Stimulated activated naive CD8-positive, alpha-beta T cell treated with anti-CD3 and anti-CD28 coated beads, Interleukin-15, Interleukin-2, amounts not matched to agents 100 ng/mL and 50 ng/mL, for 24 hours (primary cell): ENCODE data around the gene MAP2.

Experiments
- H3K27ac Mint-ChIP-seq: one replicate; pipeline ENCODE4 v1.8.0; 2021; ENCODE audit warnings: mild to moderate bottlenecking, mixed read lengths
- H3K27me3 Mint-ChIP-seq: one replicate; pipeline ENCODE4 v1.8.0; 2021; ENCODE audit warnings: mixed read lengths
- H3K36me3 Mint-ChIP-seq: one replicate; pipeline ENCODE4 v1.8.0; 2021; ENCODE audit warnings: low read depth, mixed read lengths
- H3K4me1 Mint-ChIP-seq: one replicate; pipeline ENCODE4 v1.8.0; 2021; ENCODE audit warnings: low read depth, mixed read lengths
- H3K4me3 Mint-ChIP-seq: one replicate; pipeline ENCODE4 v1.8.0; 2021; ENCODE audit warnings: mild to moderate bottlenecking, mixed read lengths
- H3K9me3 Mint-ChIP-seq: one replicate; pipeline ENCODE4 v1.8.0; 2021; ENCODE audit warnings: mixed read lengths

The MAP2 gene

GRCh38 chr2:209411296-209411695 is 12.6 kb upstream of the MAP2 start:
- H3K36me3 Mint-ChIP-seq, result no peaks in the 10 kb centered on the region
- H3K27ac Mint-ChIP-seq, result no peak overlapping the region
- no peaks in the 10 kb centered on the region for H3K27me3 Mint-ChIP-seq
- H3K9me3 Mint-ChIP-seq, result peaks cover 4% of the 10 kb centered on the region
- H3K4me1 Mint-ChIP-seq, result no peaks in the 10 kb centered on the region
- no peak overlapping the region for H3K4me3 Mint-ChIP-seq

DNA sequence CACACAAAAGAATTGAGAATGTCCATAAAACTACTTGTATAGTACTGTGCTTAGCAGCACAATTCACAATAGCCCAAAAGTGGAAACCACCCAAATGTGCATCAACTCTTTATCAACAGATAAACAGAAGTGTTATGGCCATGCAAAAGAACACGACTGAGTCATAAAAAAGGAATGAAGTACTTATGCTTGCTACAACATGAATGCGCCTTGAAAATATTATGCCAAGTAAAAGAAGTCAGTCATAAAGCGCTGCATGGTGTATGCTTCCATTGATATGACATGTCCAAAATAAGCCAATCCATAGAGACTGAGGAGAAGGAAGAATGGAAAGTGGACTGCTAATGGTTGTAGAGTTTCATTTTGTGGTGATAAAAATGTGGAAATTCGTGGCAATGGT is 12.1 kb upstream of the MAP2 start:
- no peaks in the 10 kb centered on the region for H3K36me3 Mint-ChIP-seq
- H3K27me3 Mint-ChIP-seq, result no peaks in the 10 kb centered on the region
- H3K4me1 Mint-ChIP-seq, result no peaks in the 10 kb centered on the region
- H3K4me3 Mint-ChIP-seq, result no peak overlapping the region
- peaks cover 4% of the 10 kb centered on the region for H3K9me3 Mint-ChIP-seq
- no peak overlapping the region for H3K27ac Mint-ChIP-seq

DNA sequence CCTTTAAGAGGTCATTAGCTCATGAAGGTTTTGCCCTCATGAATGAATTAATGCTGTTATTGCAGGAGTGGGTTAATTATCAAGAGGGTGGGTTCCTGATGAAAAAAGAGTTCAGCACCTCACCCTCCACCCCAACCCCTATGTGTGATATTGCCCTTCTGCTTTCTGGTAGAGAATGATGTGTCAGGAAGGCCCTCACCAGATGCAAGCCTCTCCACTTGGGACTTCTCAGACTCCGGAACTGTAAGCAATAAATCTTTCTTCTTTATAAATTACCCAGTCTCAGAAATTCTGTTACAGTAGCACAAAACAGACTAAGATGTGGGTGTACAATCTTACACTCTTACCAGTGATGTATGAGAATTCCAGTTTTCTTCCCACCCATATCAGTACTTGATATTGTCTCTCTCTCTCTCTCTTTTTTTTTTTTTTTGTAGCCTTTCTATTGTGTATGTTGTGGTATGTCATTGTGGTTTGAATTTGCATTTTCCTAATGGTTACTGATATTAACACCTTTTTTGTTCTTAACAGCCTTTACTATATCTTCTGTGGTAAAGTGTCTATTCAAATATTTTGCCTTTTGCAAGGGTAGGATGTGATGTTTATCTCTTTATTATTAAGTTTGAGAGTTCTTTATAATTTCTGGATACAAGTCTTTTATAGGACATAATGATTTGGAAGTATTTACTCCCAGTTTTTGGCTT is 10.4 kb upstream of the MAP2 start:
- H3K27ac Mint-ChIP-seq, result no peak overlapping the region
- H3K36me3 Mint-ChIP-seq, result no peaks in the 10 kb centered on the region
- no peaks in the 10 kb centered on the region for H3K4me1 Mint-ChIP-seq
- peaks cover 4% of the 10 kb centered on the region for H3K9me3 Mint-ChIP-seq
- H3K4me3 Mint-ChIP-seq, result no peak overlapping the region
- H3K27me3 Mint-ChIP-seq, result no peaks in the 10 kb centered on the region

GRCh38 chr2:209416913-209417312 is 6.9 kb upstream of the MAP2 start:
- Mint-ChIP-seq H3K27me3 (peaks cover 9% of the 10 kb centered on the region), H3K4me1 (no peaks in the 10 kb centered on the region), H3K4me3 (no peak overlapping the region), H3K9me3 (peaks cover 7% of the 10 kb centered on the region), H3K27ac (no peak overlapping the region), H3K36me3 (no peaks in the 10 kb centered on the region)

- Mint-ChIP-seq H3K9me3 (peaks cover 3% of the 10 kb centered on the region), H3K4me3 (no peak overlapping the region), H3K4me1 (peaks cover 11% of the 10 kb centered on the region), H3K36me3 (no peaks in the 10 kb centered on the region), H3K27me3 (peaks cover 46% of the 10 kb centered on the region), H3K27ac (no peak overlapping the region)
Observed at GRCh38 chr2:209422191-209422754, 1.6 kb upstream of the MAP2 start.

DNA sequence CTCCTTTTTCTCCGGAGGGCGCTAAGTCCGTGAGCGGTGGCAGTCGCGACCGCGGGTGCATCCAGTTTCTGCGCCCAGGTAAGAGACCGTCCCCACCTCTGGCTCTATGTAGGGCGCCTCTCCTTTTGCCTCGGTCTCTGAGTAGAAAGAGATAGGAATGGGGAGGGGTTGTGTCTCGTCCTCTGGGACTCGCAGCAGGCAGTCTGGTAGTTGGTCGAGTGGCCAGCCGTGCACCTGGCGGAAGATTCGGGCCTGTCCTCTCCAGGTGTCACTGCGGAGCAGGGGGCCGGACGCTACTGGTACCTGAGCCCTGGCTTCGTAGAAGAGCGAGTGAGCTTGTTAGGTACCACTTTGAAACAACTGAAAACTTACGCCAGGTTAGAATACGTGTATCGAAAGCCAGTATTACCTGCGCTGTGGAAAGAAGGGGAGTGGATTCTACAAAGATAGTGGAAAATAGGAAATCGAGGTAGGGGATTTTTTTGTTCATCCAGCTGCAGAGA is 403 bp downstream of the MAP2 start:
- peaks cover 53% of the 10 kb centered on the region for H3K27me3 Mint-ChIP-seq
- no peak overlapping the region for H3K27ac Mint-ChIP-seq
- H3K36me3 Mint-ChIP-seq, result no peaks in the 10 kb centered on the region
- no peaks in the 10 kb centered on the region for H3K9me3 Mint-ChIP-seq
- H3K4me1 Mint-ChIP-seq, result peaks cover 11% of the 10 kb centered on the region
- peak overlapping the region; percentile 71 for H3K4me3 Mint-ChIP-seq

DNA sequence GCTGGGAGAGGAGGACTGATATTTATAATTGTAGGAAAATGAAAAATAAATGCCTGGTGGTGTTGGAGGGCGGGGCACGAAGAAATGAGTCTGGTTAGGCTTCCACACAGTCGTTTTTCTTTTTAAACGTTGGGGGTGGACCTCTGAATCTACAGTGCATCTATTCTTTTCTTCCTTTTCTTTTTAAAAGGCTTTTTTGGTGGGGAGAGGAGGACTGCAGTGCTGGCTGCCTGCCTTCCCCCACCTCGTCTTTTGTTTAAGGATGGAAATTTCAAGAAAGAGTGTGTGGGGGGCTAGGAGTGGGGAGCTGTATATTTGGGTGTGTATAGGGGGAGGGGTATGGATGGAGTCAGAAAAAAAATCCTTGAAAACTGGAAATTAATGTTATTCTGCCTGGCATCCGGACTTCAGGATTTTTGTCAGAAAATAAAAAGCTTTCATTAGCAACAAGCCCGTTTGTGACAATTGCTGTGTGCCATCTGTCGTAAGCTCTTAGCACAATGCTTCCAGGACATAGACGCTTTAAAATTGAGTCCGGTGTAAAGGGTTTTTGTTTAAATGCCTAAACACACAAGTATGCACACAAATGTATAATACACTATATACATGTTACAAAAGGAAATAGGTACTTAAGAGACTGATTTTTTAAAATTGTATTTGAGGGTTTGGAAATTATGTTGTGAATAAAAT is 1.1 kb downstream of the MAP2 start:
- Mint-ChIP-seq H3K36me3 (no peaks in the 10 kb centered on the region), H3K27ac (no peak overlapping the region), H3K4me3 (peak overlapping the region; percentile 71), H3K9me3 (no peaks in the 10 kb centered on the region), H3K4me1 (peaks cover 11% of the 10 kb centered on the region), H3K27me3 (peaks cover 53% of the 10 kb centered on the region)

GRCh38 chr2:209425471-209426071 is 1.7 kb downstream of the MAP2 start:
- Mint-ChIP-seq H3K4me1 (peaks cover 11% of the 10 kb centered on the region), H3K4me3 (no peak overlapping the region), H3K27me3 (peaks cover 53% of the 10 kb centered on the region), H3K27ac (no peak overlapping the region), H3K9me3 (no peaks in the 10 kb centered on the region), H3K36me3 (no peaks in the 10 kb centered on the region)

DNA sequence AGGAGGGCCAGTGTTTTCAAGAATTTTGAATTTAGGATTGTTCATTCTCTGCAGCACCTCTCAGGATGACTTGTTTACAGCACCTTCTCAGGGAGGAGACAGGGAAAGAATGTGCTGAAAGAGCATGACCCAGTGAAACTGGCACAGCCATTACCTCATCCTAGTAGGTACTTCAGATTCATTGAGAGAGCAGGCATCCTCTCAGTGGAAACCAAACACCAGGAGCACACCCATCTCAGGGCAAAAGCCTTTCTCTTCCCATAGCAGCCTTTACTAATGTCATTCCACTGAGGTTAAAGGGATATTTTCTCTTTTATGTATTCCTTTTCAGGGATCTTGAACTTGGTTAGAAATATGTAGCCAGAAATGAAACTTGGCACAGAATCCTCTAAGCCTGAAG is 2.6 kb downstream of the MAP2 start:
- no peak overlapping the region for H3K27ac Mint-ChIP-seq

DNA sequence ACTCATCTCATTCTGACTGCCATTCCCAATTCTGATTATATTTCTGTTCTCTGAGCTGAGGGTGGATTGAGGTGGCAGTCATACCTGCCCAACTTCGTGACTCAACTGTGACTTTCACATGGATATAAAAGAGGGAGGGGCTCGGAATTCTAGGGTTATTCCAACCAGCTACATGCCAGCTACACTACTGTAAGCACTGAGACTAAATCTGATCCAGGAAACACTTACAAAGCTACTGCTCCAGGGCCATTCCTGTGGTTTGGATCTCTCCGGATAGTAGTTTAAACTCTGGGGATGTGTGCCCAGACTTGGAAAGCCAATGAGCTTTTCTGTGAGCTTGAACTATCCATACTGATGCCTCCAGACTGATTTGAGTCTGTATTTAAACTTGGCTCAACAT is 7.9 kb downstream of the MAP2 start:
- Mint-ChIP-seq H3K36me3 (no peaks in the 10 kb centered on the region), H3K4me1 (no peaks in the 10 kb centered on the region), H3K9me3 (no peaks in the 10 kb centered on the region), H3K27me3 (peaks cover 14% of the 10 kb centered on the region), H3K4me3 (no peak overlapping the region), H3K27ac (no peak overlapping the region)

More for the DNA sequence above, 2.6 kb downstream of the MAP2 start:
- H3K9me3 Mint-ChIP-seq, result no peaks in the 10 kb centered on the region
- no peak overlapping the region for H3K4me3 Mint-ChIP-seq
- H3K4me1 Mint-ChIP-seq, result peaks cover 11% of the 10 kb centered on the region
- no peaks in the 10 kb centered on the region for H3K36me3 Mint-ChIP-seq
- H3K27me3 Mint-ChIP-seq, result peaks cover 53% of the 10 kb centered on the region

DNA sequence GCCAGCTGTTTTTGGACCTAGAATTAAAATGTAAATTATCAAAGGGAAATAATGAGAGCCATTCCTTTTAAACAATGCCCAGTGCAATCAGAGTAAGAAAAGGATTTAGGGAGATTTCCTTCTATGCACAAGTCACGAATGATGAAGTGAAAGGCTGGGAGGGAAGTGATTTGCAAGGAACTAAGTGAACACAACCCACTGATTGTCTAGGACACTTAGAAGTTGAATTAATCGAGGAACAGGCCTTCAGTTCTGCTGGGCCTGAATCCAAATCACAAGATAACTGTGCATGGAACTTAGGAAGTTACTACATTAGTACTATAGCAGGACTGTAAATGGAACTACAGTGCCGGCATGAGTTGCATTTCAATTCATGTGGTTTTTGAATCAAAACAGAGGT is 17.7 kb downstream of the MAP2 start:
- Mint-ChIP-seq H3K27me3 (no peaks in the 10 kb centered on the region), H3K4me1 (no peaks in the 10 kb centered on the region), H3K4me3 (no peak overlapping the region), H3K36me3 (no peaks in the 10 kb centered on the region), H3K27ac (no peak overlapping the region), H3K9me3 (no peaks in the 10 kb centered on the region)

DNA sequence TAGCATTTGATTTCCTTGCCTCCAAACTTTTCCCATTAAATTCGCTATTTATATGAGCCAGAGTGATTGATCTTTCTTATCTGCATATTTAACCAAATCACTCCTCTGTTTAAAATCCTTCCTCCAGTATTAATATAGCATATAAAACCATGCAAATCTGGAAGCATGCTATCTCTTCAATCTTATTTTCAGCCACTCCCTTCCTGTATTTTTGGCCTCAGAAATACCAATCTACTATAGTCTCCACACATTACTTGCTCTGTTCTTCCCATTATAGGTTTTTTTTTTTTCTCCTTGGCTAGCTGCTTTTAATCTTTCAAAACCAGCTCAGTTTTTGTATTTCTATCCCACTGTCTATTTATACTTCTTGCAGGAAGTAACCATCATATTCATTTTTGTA is 19.1 kb downstream of the MAP2 start:
- Mint-ChIP-seq H3K4me3 (no peak overlapping the region), H3K9me3 (no peaks in the 10 kb centered on the region), H3K36me3 (no peaks in the 10 kb centered on the region), H3K27ac (no peak overlapping the region), H3K4me1 (no peaks in the 10 kb centered on the region), H3K27me3 (no peaks in the 10 kb centered on the region)

GRCh38 chr2:209445485-209445884 is 21.6 kb downstream of the MAP2 start:
- no peaks in the 10 kb centered on the region for H3K27me3 Mint-ChIP-seq
- H3K36me3 Mint-ChIP-seq, result no peaks in the 10 kb centered on the region
- no peak overlapping the region for H3K4me3 Mint-ChIP-seq
- no peaks in the 10 kb centered on the region for H3K4me1 Mint-ChIP-seq
- no peaks in the 10 kb centered on the region for H3K9me3 Mint-ChIP-seq
- no peak overlapping the region for H3K27ac Mint-ChIP-seq

DNA sequence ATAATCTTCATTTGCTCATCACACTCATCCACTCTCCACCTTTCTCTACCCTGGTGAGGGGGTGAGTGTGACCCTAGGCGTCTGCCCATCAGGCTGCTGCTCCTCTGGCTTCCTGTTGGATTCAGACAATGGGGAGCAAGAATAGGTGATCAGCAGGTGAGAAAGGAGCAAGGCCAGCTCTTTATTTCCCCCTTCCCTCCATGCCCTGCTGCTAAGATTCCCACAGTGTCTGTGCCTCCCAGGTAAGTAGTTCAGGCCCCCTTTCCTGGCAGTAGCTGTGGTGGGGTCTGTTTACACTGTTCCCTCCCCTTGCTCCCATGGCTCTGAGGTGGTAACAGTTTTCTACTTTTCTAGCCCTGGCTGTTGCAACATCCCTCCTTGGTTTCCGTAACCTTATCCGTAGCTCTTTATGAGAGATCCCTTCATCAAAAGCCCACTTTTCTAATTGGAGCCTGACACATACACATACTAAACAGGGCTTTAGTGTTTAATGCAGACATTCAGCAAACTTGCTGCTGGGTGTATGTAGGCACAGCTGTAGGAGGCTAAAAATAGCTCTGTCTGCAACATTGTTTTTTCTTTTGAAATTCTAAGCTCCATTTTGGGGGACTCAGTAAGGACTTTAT is 27.5 kb downstream of the MAP2 start:
- no peaks in the 10 kb centered on the region for H3K4me1 Mint-ChIP-seq
- no peak overlapping the region for H3K4me3 Mint-ChIP-seq
- no peak overlapping the region for H3K27ac Mint-ChIP-seq
- no peaks in the 10 kb centered on the region for H3K36me3 Mint-ChIP-seq
- no peaks in the 10 kb centered on the region for H3K27me3 Mint-ChIP-seq
- no peaks in the 10 kb centered on the region for H3K9me3 Mint-ChIP-seq

DNA sequence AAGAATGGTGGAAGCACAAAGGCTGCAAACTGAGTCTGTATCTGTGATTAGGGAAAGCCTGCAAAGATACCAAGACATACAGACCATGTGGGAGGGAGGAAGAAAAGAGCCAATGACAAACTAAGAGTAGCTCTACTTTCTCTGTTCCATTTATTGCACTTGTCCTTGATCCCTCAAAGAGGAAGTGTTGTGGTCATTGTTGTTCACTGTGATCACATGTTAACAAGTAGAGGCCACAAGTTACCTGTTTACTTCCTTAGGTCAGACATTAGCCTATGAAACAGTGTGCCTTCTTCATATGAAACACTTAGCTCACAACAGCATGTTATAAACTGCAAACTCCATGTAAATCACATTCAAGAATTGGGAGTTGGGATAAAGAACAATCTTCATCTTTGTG is 32.6 kb downstream of the MAP2 start:
- H3K4me1 Mint-ChIP-seq, result no peaks in the 10 kb centered on the region

More for the DNA sequence above, 32.6 kb downstream of the MAP2 start:
- Mint-ChIP-seq H3K4me3 (no peak overlapping the region), H3K27ac (no peak overlapping the region), H3K9me3 (no peaks in the 10 kb centered on the region), H3K36me3 (no peaks in the 10 kb centered on the region), H3K27me3 (no peaks in the 10 kb centered on the region)
